B cell (primary cell): ENCODE results near the gene IER5L. TPM values are rescaled to one million over a fixed set of nuclear protein-coding genes. Genes with fewer than 3 reads are reported as not detected.

Experiments used
- ATAC-seq: fragments of 200-7000 bp; cut with Tn5 transposase; one replicate; pipeline ENCODE4 v1.10.0; 2021; ENCODE audit warnings: low read depth, mild to moderate bottlenecking, moderate number of reproducible peaks, moderate library complexity
- CTCF ChIA-PET: fragments of 350-600 bp; sonication (Branson Sonifier 250); formaldehyde crosslinking; loops from one replicate; lab custom pipeline; 2021; ENCODE audit warnings: antibody characterized with exemption, inconsistent platforms; lab: Charles Lee
- POLR2A ChIA-PET: fragments of 350-600 bp; sonication (Branson Sonifier 250); formaldehyde crosslinking; loops from one replicate; lab custom pipeline; 2021; ENCODE audit warnings: antibody characterized with exemption; lab: Charles Lee
- DNase-seq: peaks from one replicate; pipeline ENCODE4 v3.0.0; 2013
- H2AFZ ChIP-seq: 2 replicates; pipeline ENCODE4 v1.6.1; 2012; ENCODE audit warnings: mild to moderate bottlenecking, low read depth, low read length; ENCODE audit not compliant: insufficient read depth, poor library complexity, severe bottlenecking
- H3K27ac ChIP-seq, 2 donors: 1 replicate in 1 of 2; 2 replicates in 1 of 2; pipeline ENCODE4 v1.5.1; 2012 to 2013; ENCODE audit warnings: low read length in 2 of 2, mild to moderate bottlenecking in 2 of 2, moderate library complexity in 1 of 2
- H3K27me3 ChIP-seq, 4 experiments: fragments of 200-600 bp in 1 of 4; sonication (generic) in 1 of 4; replicated peaks in 1 of 4; 1 replicate in 2 of 4; 2 replicates in 2 of 4; pipeline versions ENCODE4 v1.6.1 to v1.7.0; 2013 to 2016; ENCODE audit warnings: low read length in 3 of 4, mild to moderate bottlenecking in 2 of 4, mixed read lengths in 1 of 4, moderate library complexity in 1 of 4; ENCODE audit not compliant: insufficient read depth in 4 of 4, control insufficient read depth in 3 of 4; ENCODE audit errors: control extremely low read depth in 1 of 4
- H3K36me3 ChIP-seq, 2 experiments: replicated peaks in 1 of 2; 1 replicate in 1 of 2; 2 replicates in 1 of 2; pipeline versions ENCODE4 v1.6.1 to v1.7.1; 2013; ENCODE audit warnings: low read length in 1 of 2; ENCODE audit not compliant: insufficient read depth in 2 of 2, control insufficient read depth in 1 of 2; ENCODE audit errors: control extremely low read depth in 1 of 2, extremely low read depth in 1 of 2
- H3K4me1 ChIP-seq, 2 donors: fragments of 200-600 bp in 1 of 2; sonication (generic) in 1 of 2; 1 replicate in 1 of 2; 2 replicates in 1 of 2; pipeline versions ENCODE4 v1.5.1 to v1.6.1; 2013 to 2017; ENCODE audit warnings: low read length in 2 of 2; ENCODE audit not compliant: control insufficient read depth in 2 of 2, insufficient read depth in 2 of 2
- H3K4me2 ChIP-seq: replicated peaks from 2 replicates; pipeline ENCODE3; 2012; ENCODE audit warnings: mild to moderate bottlenecking, low read depth, low read length; ENCODE audit not compliant: poor library complexity, severe bottlenecking
- H3K4me3 ChIP-seq, 5 experiments: fragments of 200-600 bp in 1 of 5; sonication (generic) in 1 of 5; 1 replicate in 3 of 5; 2 replicates in 2 of 5; pipeline versions ENCODE4 v1.5.1 to v1.7.0; 2011 to 2016; ENCODE audit warnings: low read length in 4 of 5, mild to moderate bottlenecking in 4 of 5, low read depth in 2 of 5, control low read depth in 1 of 5, moderate library complexity in 1 of 5; ENCODE audit not compliant: insufficient read depth in 1 of 5; ENCODE audit errors: control extremely low read depth in 1 of 5, extremely low read depth in 1 of 5
- H3K79me2 ChIP-seq: fragments of 200-600 bp; sonication (generic); one replicate; pipeline ENCODE4 v1.6.0; 2016; ENCODE audit warnings: low read length; ENCODE audit not compliant: control insufficient read depth, insufficient read depth
- H3K9ac ChIP-seq: fragments of 200-600 bp; sonication (generic); 2 replicates; pipeline ENCODE4 v1.6.1; 2017; ENCODE audit warnings: mild to moderate bottlenecking, low read length, moderate library complexity
- H3K9me3 ChIP-seq, 3 donors: one replicate each; pipeline versions ENCODE4 v1.6.1 to v1.7.1; 2013; ENCODE audit warnings: low read length in 2 of 3; ENCODE audit not compliant: control insufficient read depth in 2 of 3, insufficient read depth in 1 of 3; ENCODE audit errors: control extremely low read depth in 1 of 3
- H4K20me1 ChIP-seq: 2 replicates; pipeline ENCODE4 v1.6.0; 2012; ENCODE audit warnings: mild to moderate bottlenecking, low read length; ENCODE audit not compliant: insufficient read depth, control insufficient read depth, poor library complexity, severe bottlenecking
- H3K27ac Mint-ChIP-seq: one replicate; pipeline ENCODE4 v1.8.0; 2021; ENCODE audit warnings: mixed read lengths
- H3K27me3 Mint-ChIP-seq: one replicate; pipeline ENCODE4 v1.8.0; 2021; ENCODE audit warnings: mixed read lengths
- H3K4me1 Mint-ChIP-seq: one replicate; pipeline ENCODE4 v1.8.0; 2021; ENCODE audit warnings: mixed read lengths
- H3K4me3 Mint-ChIP-seq: one replicate; pipeline ENCODE4 v1.8.0; 2021; ENCODE audit warnings: mixed read lengths
- H3K9me3 Mint-ChIP-seq: one replicate; pipeline ENCODE4 v1.8.0; 2022; ENCODE audit warnings: mixed read lengths; ENCODE audit not compliant: insufficient read depth
- EZH2 ChIP-seq: IDR thresholded peaks from 2 replicates; pipeline ENCODE4 v1.6.1; 2012; ENCODE audit warnings: borderline replicate concordance, low read depth, mild to moderate bottlenecking, moderate library complexity, low read length; ENCODE audit not compliant: insufficient read depth, poor library complexity, severe bottlenecking
- WGBS: methylation state at CpG from one replicate; pipeline ENCODE4 v1.1.5; 2013; ENCODE audit warnings: missing lambda C conversion rate; ENCODE audit not compliant: insufficient coverage; 5-methylcytosine and 5-hydroxymethylcytosine counted together
- intact Hi-C: fragments of 100-400 bp; cut with micrococcal nuclease; formaldehyde crosslinking; loops from one replicate; pipeline ENCODE4 v1.10.0; 2022
- polyA plus RNA-seq: library from polyadenylated mRNA; depleted of rRNA; stranded (reverse); fragments of >200 nt; gene quantifications from 2 replicates; pipeline ENCODE4 v1.2.3, GENCODE V29; 2012
- total RNA-seq, 2 donors: library from RNA; stranded (reverse); fragments of 120-200 nt in 1 of 2; gene quantifications; 1 replicate in 1 of 2; 2 replicates in 1 of 2; pipeline versions ENCODE4 v1.2.3 to v1.2.4, GENCODE V29; 2013 to 2022
- TF ChIP-seq, protein P1 (sequence below): fragments of 200-600 bp; IDR thresholded peaks from one replicate; pipeline ENCODE4 v1.8.0; 2022; ENCODE audit warnings: antibody characterized with exemption, mild to moderate bottlenecking

IER5L gene
- total and polyA plus RNA-seq, 2 donors (not counting 1 experiment from before 2014, with no cell fraction given), result 1.5 to 12.9 TPM

DNA sequence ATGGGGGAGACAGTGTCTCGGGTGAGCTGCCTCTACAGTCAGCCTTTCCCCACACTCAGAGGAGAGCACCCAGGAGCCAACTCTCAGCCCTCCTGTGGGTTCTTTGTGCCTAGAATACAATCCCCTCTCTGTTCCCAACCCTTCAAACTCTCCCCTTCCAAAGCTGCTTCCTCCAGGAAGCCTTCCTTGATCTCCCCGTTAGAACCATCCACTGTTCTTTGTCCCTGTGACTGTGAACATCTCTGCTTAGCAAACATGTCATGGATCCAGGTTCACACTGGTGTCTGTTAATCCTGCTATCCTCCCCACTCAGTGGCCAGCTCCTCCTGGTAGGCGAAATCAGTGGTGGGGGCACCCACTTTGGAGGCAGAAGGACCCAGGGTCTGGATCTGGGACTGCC lies 16.2 kb upstream of the IER5L start:
- H3K79me2 ChIP-seq, result no peaks in the 10 kb centered on the region
- no peaks in the 10 kb centered on the region for H3K4me1 ChIP-seq
- no peak overlapping the region for H3K9ac ChIP-seq
- ATAC-seq, result no peak
- H3K27me3 ChIP-seq, result peaks cover 0 to 43% (median 10%) of the 10 kb centered on the region in 4 experiments
- H2AFZ ChIP-seq, result no peak overlapping the region
- no peaks in the 10 kb centered on the region for H4K20me1 ChIP-seq
- intact Hi-C loops, result no loop called here
- no peak for DNase-seq
- H3K4me3 Mint-ChIP-seq, result no peak overlapping the region
- TF ChIP-seq, protein P1, sequence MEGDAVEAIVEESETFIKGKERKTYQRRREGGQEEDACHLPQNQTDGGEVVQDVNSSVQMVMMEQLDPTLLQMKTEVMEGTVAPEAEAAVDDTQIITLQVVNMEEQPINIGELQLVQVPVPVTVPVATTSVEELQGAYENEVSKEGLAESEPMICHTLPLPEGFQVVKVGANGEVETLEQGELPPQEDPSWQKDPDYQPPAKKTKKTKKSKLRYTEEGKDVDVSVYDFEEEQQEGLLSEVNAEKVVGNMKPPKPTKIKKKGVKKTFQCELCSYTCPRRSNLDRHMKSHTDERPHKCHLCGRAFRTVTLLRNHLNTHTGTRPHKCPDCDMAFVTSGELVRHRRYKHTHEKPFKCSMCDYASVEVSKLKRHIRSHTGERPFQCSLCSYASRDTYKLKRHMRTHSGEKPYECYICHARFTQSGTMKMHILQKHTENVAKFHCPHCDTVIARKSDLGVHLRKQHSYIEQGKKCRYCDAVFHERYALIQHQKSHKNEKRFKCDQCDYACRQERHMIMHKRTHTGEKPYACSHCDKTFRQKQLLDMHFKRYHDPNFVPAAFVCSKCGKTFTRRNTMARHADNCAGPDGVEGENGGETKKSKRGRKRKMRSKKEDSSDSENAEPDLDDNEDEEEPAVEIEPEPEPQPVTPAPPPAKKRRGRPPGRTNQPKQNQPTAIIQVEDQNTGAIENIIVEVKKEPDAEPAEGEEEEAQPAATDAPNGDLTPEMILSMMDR, result no peak
- TF ChIP-seq EZH2, result no peak
- 86% methylated on average over 3 of the region's 3 CpGs for WGBS
- H3K4me1 Mint-ChIP-seq, result no peaks in the 10 kb centered on the region
- H3K9me3 Mint-ChIP-seq, result no peaks in the 10 kb centered on the region
- H3K27ac ChIP-seq, result no peak overlapping the region
- H3K4me2 ChIP-seq, result no peak overlapping the region
- CTCF ChIA-PET, result interaction anchor here (0.9 kb wide), 1 partner anchor 55 kb away, joined by 3 read pairs; no protein-coding TSS in a partner anchor
- peaks cover 32% of the 10 kb centered on the region for H3K27me3 Mint-ChIP-seq
- H3K27ac Mint-ChIP-seq, result no peak overlapping the region
- H3K9me3 ChIP-seq, result peaks cover 0 to 21% (median 0%) of the 10 kb centered on the region in 3 donors
- no peak overlapping the region for H3K4me3 ChIP-seq
- no peaks in the 10 kb centered on the region for H3K36me3 ChIP-seq
- POLR2A ChIA-PET, result no interaction called here

DNA sequence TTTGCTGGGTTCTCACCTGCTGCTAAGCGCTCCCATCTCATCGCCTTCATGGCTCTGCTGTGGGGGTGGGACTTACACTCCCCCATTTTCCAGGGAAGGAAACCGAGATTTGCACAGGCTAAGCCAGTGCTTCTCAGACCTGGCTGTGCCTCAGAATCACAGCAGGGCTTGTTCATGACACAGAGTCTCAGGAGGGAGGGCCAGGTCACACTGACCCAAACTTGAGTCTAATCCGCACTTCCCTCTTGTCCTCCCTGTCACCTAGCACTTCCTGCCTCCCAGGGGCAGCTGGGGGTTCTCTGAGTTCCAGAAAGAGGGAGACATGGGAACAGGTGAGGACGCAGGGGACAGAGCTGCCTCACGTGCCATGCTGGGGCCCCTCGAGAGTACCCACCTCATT lies 15.6 kb upstream of the IER5L start:
- Histone ChIP-seq H4K20me1 (no peaks in the 10 kb centered on the region), H3K4me1 (no peaks in the 10 kb centered on the region), H3K36me3 (no peaks in the 10 kb centered on the region), H3K4me3 (no peak overlapping the region), H3K4me2 (no peak overlapping the region), H3K79me2 (no peaks in the 10 kb centered on the region), H3K9ac (no peak overlapping the region), H3K27ac (no peak overlapping the region), H2AFZ (no peak overlapping the region), H3K9me3 (peaks cover 0 to 21% (median 0%) of the 10 kb centered on the region in 3 donors), H3K27me3 (peaks cover 0 to 42% (median 10%) of the 10 kb centered on the region in 4 experiments)
- Mint-ChIP-seq H3K27ac (no peak overlapping the region), H3K27me3 (peaks cover 34% of the 10 kb centered on the region), H3K4me3 (no peak overlapping the region), H3K4me1 (no peaks in the 10 kb centered on the region), H3K9me3 (no peaks in the 10 kb centered on the region)
- WGBS, result 100% methylated on average over 1 of the region's 7 CpGs
- intact Hi-C loops, result no loop called here
- ATAC-seq (no peak), DNase-seq (no peak)
- POLR2A ChIA-PET, result no interaction called here
- TF ChIP-seq, protein P1, result no peak
- TF ChIP-seq EZH2, result no peak
- CTCF ChIA-PET, result interaction anchor here (0.9 kb wide), 1 partner anchor 55 kb away, joined by 3 read pairs; no protein-coding TSS in a partner anchor
